NCI-H82 (cell line): Measurements from ENCODE around the gene LNP1.
"Not testable (repeated sequence)": the region's sequence is repeated elsewhere in the genome, so short reads cannot be mapped to it uniquely, and the experiment has no call there.

ENCODE experiments used
- DNase-seq: peaks from one replicate; lab custom pipeline; 2025; lab: John Stamatoyannopoulos, UW

Gene LNP1, protein sequence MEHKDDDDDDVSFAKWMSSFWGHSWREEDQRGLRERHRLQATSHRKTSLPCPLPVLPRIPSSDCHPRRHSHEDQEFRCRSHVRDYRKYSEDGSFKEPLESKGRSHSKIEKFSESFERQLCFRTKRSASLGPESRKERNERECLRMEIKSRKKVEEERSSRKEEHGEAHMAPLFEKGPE

GRCh38 chr3:100400780-100401673 lies at the start of gene LNP1, which contains the start of gene TOMM70:
Gene LNP1, plus strand, starts transcription at chr3:100401539. Its CDS starts 28,191 bp downstream, at chr3:100429730.
Gene TOMM70, minus strand, starts transcription at chr3:100401089. Its CDS starts 140 bp downstream, at chr3:100400949.
- DNase-seq: peak; percentile 100

GRCh38 chr3:100351770-100352169 lies 49.6 kb upstream of the LNP1 start:
- DNase-seq: not testable (repeated sequence)

GRCh38 chr3:100352296-100353231 lies 48.8 kb upstream of the LNP1 start:
- DNase-seq: no peak

GRCh38 chr3:100354850-100355249 lies 46.5 kb upstream of the LNP1 start:
- no peak for DNase-seq

DNA sequence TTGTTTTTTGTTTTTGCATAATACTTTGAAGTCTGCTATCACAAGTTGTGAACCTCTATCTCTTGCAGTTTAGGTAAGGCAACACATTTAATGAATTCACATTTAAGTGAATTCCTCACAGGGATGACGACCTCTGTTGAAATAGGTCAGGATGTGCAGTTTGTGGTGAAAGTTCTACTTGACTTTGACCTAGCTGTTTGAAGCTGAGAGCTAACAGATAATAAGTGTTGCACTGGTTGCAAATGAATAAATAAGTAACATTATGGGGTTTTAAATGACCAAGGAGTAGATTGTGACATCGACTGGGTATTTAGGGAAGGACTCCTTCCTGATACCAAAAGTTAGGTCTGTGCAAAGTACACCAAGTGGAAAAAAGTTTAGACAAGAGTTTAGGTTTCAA lies 42.9 kb upstream of the LNP1 start:
- DNase-seq: no peak

- no peak for DNase-seq
Observed at GRCh38 chr3:100359035-100359434, 42.3 kb upstream of the LNP1 start.

DNA sequence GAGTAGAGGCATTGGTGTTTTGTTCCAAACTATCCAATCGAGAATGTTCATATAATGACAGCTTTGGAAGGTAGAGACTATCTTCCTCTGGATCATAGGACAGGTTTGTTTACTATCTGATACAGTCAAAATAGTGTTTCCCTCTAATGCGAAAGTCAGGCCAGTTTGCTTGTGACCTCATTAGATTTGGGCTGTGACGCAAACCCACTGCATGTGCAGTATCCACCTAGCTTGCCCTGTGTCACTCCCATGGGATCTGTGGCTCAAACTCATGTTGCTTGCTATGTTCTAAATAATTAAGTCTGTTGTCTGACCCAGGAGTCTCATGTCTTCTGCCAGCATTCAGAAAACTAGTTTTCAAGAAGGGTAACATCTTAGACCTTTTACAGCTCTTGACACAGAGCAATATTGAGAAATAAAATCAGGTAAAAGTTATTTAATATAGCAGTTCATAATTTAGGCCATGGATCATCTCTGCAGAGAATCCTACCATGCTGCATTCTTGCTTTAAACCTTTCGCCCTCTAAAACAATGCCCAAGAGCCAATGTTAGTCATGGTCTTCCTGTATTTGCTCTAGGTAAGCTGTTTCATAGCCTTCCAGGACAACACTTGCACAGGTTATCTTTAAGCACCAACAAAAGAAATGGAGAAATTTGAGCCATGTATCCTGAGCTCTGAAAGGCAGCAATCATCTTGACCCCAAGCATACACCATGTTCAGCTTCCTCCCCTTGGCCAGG lies 40.4 kb upstream of the LNP1 start:
- peak; percentile 16 for DNase-seq

GRCh38 chr3:100361897-100362296 lies 39.4 kb upstream of the LNP1 start:
- DNase-seq: no peak

DNA sequence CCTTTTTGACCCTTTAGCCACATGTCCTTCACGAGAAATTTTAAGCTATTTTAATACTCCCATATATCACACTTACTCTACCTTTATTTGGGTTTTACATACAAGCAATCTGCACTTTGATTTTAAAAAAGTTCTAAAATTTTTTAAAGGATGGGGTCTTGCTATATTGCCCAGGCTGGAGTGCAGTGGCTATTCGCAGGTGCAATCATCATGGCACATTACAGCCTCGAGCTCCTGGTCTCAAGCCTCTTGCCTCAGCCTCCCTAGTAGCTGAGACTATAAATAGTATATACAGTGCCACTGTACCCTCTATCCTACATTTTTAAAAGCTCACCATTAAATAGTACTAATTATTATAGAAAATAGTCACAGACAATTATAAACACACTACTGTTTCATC lies 36.9 kb upstream of the LNP1 start:
- no peak for DNase-seq

GRCh38 chr3:100366424-100366823 lies 34.9 kb upstream of the LNP1 start:
- DNase-seq: no peak

DNA sequence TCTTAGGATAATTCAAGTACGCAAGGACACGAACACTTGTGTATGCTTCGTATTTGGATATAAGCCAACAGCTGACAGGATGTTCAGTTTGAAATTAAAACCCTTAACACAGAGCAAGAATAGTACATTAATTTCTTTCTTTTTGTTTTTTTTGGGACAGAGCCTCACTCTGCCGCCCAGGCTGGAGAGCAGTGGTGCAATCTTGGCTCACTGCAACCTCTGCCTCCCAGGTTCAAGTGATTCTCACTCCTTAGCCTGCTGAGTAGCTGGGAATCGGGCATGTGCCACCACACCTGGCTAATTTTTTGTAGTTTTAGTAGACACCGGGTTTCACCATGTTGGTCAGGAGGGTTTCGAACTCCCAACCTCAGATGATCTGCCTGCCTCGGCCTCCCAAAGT lies 32.9 kb upstream of the LNP1 start:
- no peak for DNase-seq

GRCh38 chr3:100370756-100371155 lies 30.6 kb upstream of the LNP1 start:
- no peak for DNase-seq

GRCh38 chr3:100374521-100374920 lies 26.8 kb upstream of the LNP1 start:
- no peak for DNase-seq

- DNase-seq: no peak
Observed at GRCh38 chr3:100376301-100376700, 25.0 kb upstream of the LNP1 start.

- DNase-seq: no peak
Observed at GRCh38 chr3:100384733-100385525, 16.4 kb upstream of the LNP1 start.

GRCh38 chr3:100386437-100387074 lies 14.8 kb upstream of the LNP1 start:
- no peak for DNase-seq

DNA sequence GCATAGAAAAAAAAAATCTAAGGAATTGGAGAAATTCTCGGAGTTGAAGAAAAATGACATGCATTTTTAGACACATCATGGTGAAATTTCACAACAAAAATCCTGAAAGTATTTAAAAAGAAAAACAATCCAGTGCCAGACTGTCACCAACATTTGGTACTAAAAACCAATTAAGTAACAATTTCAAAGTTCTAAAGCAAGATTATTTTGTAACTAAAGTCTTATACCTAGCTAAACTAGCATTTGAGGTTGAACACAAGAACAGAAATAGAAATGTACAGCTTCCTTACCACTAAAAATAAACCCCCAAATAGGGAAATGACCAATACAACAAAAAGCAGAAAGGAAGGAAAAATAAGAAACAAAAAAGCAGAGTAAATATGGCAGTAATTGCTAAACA lies 12.3 kb upstream of the LNP1 start:
- DNase-seq: no peak

- DNase-seq: no peak
Observed at GRCh38 chr3:100395679-100396431, 5.5 kb upstream of the LNP1 start.

- DNase-seq: no peak
Observed at GRCh38 chr3:100396967-100397366, 4.4 kb upstream of the LNP1 start.
